H1 (cell line): Measurements from ENCODE around the gene SLC26A11.

Experiments used
- BCL11A ChIP-seq, 2 experiments: IDR thresholded peaks; one replicate each; pipeline ENCODE4 v1.6.1; 2011; ENCODE audit warnings: low read depth in 2 of 2, low read length in 2 of 2, mild to moderate bottlenecking in 2 of 2
- CTCF ChIP-seq, 3 experiments: IDR thresholded peaks; 1 replicate in 2 of 3; 2 replicates in 1 of 3; pipeline versions ENCODE4 v1.5.1 to v1.6.1; 2011; ENCODE audit warnings: low read length in 3 of 3, mild to moderate bottlenecking in 3 of 3, inconsistent platforms in 2 of 3, low read depth in 1 of 3, moderate library complexity in 1 of 3; ENCODE audit not compliant: insufficient read depth in 1 of 3; ENCODE audit errors: control extremely low read depth in 1 of 3
- GABPA ChIP-seq: IDR thresholded peaks from 2 replicates; pipeline ENCODE4 v1.6.1; 2011; ENCODE audit warnings: mild to moderate bottlenecking, low read length, moderate library complexity, borderline replicate concordance; ENCODE audit not compliant: insufficient read depth
- SIN3A ChIP-seq, 2 experiments: IDR thresholded peaks in 1 of 2; conservative IDR thresholded peaks in 1 of 2; 2 replicates each; pipeline ENCODE4 v1.6.1; 2011 to 2012; ENCODE audit warnings: low read length in 2 of 2, improper control_type of control experiment in 1 of 2, low read depth in 1 of 2, mild to moderate bottlenecking in 1 of 2
- TAF1 ChIP-seq: IDR thresholded peaks from 2 replicates; pipeline ENCODE4 v1.6.1; 2011; ENCODE audit warnings: mild to moderate bottlenecking, low read depth, low read length

DNA sequence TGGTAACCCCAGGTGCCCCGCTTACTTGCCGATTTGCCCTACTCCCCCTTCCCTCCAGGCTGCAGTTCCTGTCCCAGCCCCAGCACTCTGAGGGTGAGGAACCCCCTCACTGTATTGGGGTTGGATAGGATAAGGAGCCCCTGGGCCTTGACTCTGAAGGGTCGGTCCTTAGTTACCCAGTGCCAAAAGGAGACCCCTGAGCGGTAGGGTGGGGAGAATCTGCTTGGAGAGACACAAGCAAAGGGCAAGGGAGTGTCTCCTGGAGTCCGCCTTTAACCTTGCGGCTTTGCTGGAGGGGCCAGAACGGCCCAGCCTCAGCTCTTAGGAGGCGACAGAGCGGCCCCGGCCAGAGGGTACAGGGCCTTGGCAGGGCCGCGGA lies 37.4 kb upstream of the SLC26A11 start:
- TF ChIP-seq GABPA (no peak), SIN3A (conservative IDR thresholded peaks at IDR 0.05 in 1 of 2, IDR thresholded peaks at IDR 0.05 in 1 of 2; ENCODE audit: low read depth in 1 of 2, low read length in 2 of 2) (no peak), CTCF (IDR thresholded peaks at IDR 0.05; ENCODE audit: control extremely low read depth in 1 of 3, insufficient read depth in 1 of 3, low read depth in 1 of 3, low read length in 3 of 3) (no peak), BCL11A (IDR thresholded peaks at IDR 0.05; ENCODE audit: low read depth in 2 of 2, low read length in 2 of 2) (no peak), TAF1 (no peak)
